Calu3 (cell line): ENCODE measurements around the gene HMOX1. TPM values are rescaled to one million over a fixed set of nuclear protein-coding genes. Genes with fewer than 3 reads are reported as not detected.

ENCODE experiments used
- BruUV-seq: library from RNA; stranded (reverse); fragments of 400-500 nt; replicated peaks from 2 replicates; lab custom pipeline; 2021; lab: Mats Ljungman, UMichigan
- CTCF ChIA-PET: fragments of 300-600 bp; sonication (Branson Sonifier 250); formaldehyde crosslinking; loops from one replicate; lab custom pipeline; 2022; ENCODE audit warnings: antibody characterized with exemption; lab: Charles Lee
- DNase-seq: peaks from one replicate; pipeline ENCODE4 v3.0.0; 2022
- H3K27ac Mint-ChIP-seq: one replicate; pipeline ENCODE4 v1.8.0; 2022; ENCODE audit warnings: mixed read lengths; ENCODE audit not compliant: unreplicated experiment
- H3K27me3 Mint-ChIP-seq: one replicate; pipeline ENCODE4 v1.8.0; 2022; ENCODE audit warnings: mixed read lengths; ENCODE audit not compliant: unreplicated experiment
- H3K36me3 Mint-ChIP-seq: one replicate; pipeline ENCODE4 v1.8.0; 2022; ENCODE audit warnings: mild to moderate bottlenecking, moderate library complexity, mixed read lengths; ENCODE audit not compliant: insufficient read depth, unreplicated experiment
- H3K4me1 Mint-ChIP-seq: one replicate; pipeline ENCODE4 v1.8.0; 2022; ENCODE audit warnings: mild to moderate bottlenecking, low read depth, mixed read lengths; ENCODE audit not compliant: unreplicated experiment
- H3K4me3 Mint-ChIP-seq: one replicate; pipeline ENCODE4 v1.8.0; 2022; ENCODE audit warnings: mild to moderate bottlenecking, low read depth, moderate library complexity, mixed read lengths; ENCODE audit not compliant: unreplicated experiment
- H3K9me3 Mint-ChIP-seq: one replicate; pipeline ENCODE4 v1.8.0; 2022; ENCODE audit warnings: low read depth, mixed read lengths; ENCODE audit not compliant: unreplicated experiment
- CTCF ChIP-seq: fragments of 200-600 bp; IDR thresholded peaks from one replicate; pipeline ENCODE4 v1.8.0; 2022; ENCODE audit warnings: antibody characterized with exemption; ENCODE audit not compliant: unreplicated experiment
- intact Hi-C: fragments of 100-400 bp; cut with micrococcal nuclease; formaldehyde crosslinking; loops from one replicate; pipeline ENCODE4 v1.10.0; 2022; ENCODE audit not compliant: unreplicated experiment
- total RNA-seq: library from RNA; stranded (reverse); gene quantifications from 2 replicates; pipeline ENCODE4 v1.2.3, GENCODE V29; 2022

HMOX1 gene
- total RNA-seq, 1 experiment from 2014 or later, result 0.85 TPM

- no peak for TF ChIP-seq CTCF
- no peaks in the 10 kb centered on the region for H3K4me1 Mint-ChIP-seq
- no peaks in the 10 kb centered on the region for H3K9me3 Mint-ChIP-seq
- DNase-seq, result no peak
- peaks cover 34% of the 10 kb centered on the region for H3K36me3 Mint-ChIP-seq
- no peak overlapping the region for H3K4me3 Mint-ChIP-seq
- no peak overlapping the region for H3K27ac Mint-ChIP-seq
- H3K27me3 Mint-ChIP-seq, result no peaks in the 10 kb centered on the region
- CTCF ChIA-PET, result no interaction called here
- BruUV-seq, result no TSS peak
- intact Hi-C loops, result no loop called here
Measured at GRCh38 chr22:35335468-35335867, 45.4 kb upstream of the HMOX1 start.

- H3K4me1 Mint-ChIP-seq, result no peaks in the 10 kb centered on the region
- no peak overlapping the region for H3K27ac Mint-ChIP-seq
- H3K36me3 Mint-ChIP-seq, result peaks cover 30% of the 10 kb centered on the region
- no peak overlapping the region for H3K4me3 Mint-ChIP-seq
- TF ChIP-seq CTCF, result no peak
- intact Hi-C loops, result no loop called here
- no TSS peak for BruUV-seq
- no peaks in the 10 kb centered on the region for H3K9me3 Mint-ChIP-seq
- no peaks in the 10 kb centered on the region for H3K27me3 Mint-ChIP-seq
- CTCF ChIA-PET, result no interaction called here
- DNase-seq, result no peak
Measured at GRCh38 chr22:35335936-35336781, 44.7 kb upstream of the HMOX1 start.

- no peaks in the 10 kb centered on the region for H3K9me3 Mint-ChIP-seq
- CTCF ChIA-PET, result interaction anchor here (1.0 to 1.5 kb wide), 2 partner anchors 36 to 106 kb away, joined by 3 read pairs; no protein-coding TSS in a partner anchor
- intact Hi-C loops, result no loop called here
- H3K36me3 Mint-ChIP-seq, result peaks cover 23% of the 10 kb centered on the region
- H3K4me3 Mint-ChIP-seq, result no peak overlapping the region
- DNase-seq, result no peak
- no TSS peak for BruUV-seq
- no peak overlapping the region for H3K27ac Mint-ChIP-seq
- H3K27me3 Mint-ChIP-seq, result no peaks in the 10 kb centered on the region
- H3K4me1 Mint-ChIP-seq, result no peaks in the 10 kb centered on the region
- TF ChIP-seq CTCF, result no peak
Measured at GRCh38 chr22:35337932-35338331, 43.0 kb upstream of the HMOX1 start.

GRCh38 chr22:35341090-35341874 lies 39.6 kb upstream of the HMOX1 start:
- no peaks in the 10 kb centered on the region for H3K27me3 Mint-ChIP-seq
- H3K9me3 Mint-ChIP-seq, result no peaks in the 10 kb centered on the region
- no peak overlapping the region for H3K4me3 Mint-ChIP-seq
- H3K4me1 Mint-ChIP-seq, result no peaks in the 10 kb centered on the region
- intact Hi-C loops, result no loop called here
- no peak for DNase-seq
- CTCF ChIA-PET, result interaction anchor here (0.8 kb wide), 1 partner anchor 13 kb away, joined by 3 read pairs; no protein-coding TSS in a partner anchor
- no peak overlapping the region for H3K27ac Mint-ChIP-seq
- H3K36me3 Mint-ChIP-seq, result peaks cover 32% of the 10 kb centered on the region
- TF ChIP-seq CTCF, result no peak
- BruUV-seq, result no TSS peak
